Stimulated activated CD4-positive, alpha-beta T cell treated with anti-CD3 and anti-CD28 coated beads, Interleukin-1b, Interleukin-23, amount 100 ng/mL, for 48 hours (primary cell): ENCODE data around the gene NPB.

Source experiments
- DNase-seq: peaks from one replicate; pipeline ENCODE4 v3.0.0-alpha.2; 2020

NPB gene

GRCh38 chr17:81941484-81942166, 39.6 kb downstream of the NPB start:
- no peak for DNase-seq

- DNase-seq: no peak
Measured at GRCh38 chr17:81942167-81942553, 40.1 kb downstream of the NPB start.

- DNase-seq: no peak
Measured at GRCh38 chr17:81944858-81945257, 42.8 kb downstream of the NPB start.

- no peak for DNase-seq
Measured at GRCh38 chr17:81947189-81947588, 45.2 kb downstream of the NPB start, which contains the start of gene MYADML2. MYADML2 (minus strand) TSS chr17:81947233; CDS start chr17:81941741, 5,492 bp downstream.

- DNase-seq: no peak
Measured at GRCh38 chr17:81948635-81949378, 46.8 kb downstream of the NPB start.

- DNase-seq: no peak
Measured at GRCh38 chr17:81950501-81950900, 48.5 kb downstream of the NPB start.

- DNase-seq: no peak
Measured at GRCh38 chr17:81951785-81952684, 50.0 kb downstream of the NPB start.
